Measurements from ENCODE around the gene HSP90AB1. TPM values are rescaled to one million over a fixed set of nuclear protein-coding genes. Genes with fewer than 3 reads are reported as not detected.
A peak's percentile ranks its signal among the peaks of the same experiment; 100 is the strongest.

The HSP90AB1 gene
- total RNA-seq, 1 donor, result 928 TPM

DNA sequence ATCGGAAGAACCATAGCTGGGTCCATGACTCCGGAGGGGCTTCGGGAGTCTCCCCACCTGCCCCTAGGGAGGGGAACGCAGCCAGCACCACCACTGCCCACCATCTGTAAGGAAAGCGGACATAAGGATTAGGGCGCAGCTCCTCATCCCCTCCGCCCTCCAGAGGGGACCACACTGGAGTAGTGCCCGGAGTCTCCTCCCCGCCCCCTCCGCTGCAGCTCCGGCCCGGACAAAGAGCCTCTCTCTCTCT lies 9.8 kb downstream of the HSP90AB1 start:
- peak overlapping the region; percentile 93 for H3K4me3 ChIP-seq (ENCODE audit: low read depth, low read length)
- no peak for DNase-seq (ENCODE audit: low read depth)
- TF ChIP-seq, protein P1, sequence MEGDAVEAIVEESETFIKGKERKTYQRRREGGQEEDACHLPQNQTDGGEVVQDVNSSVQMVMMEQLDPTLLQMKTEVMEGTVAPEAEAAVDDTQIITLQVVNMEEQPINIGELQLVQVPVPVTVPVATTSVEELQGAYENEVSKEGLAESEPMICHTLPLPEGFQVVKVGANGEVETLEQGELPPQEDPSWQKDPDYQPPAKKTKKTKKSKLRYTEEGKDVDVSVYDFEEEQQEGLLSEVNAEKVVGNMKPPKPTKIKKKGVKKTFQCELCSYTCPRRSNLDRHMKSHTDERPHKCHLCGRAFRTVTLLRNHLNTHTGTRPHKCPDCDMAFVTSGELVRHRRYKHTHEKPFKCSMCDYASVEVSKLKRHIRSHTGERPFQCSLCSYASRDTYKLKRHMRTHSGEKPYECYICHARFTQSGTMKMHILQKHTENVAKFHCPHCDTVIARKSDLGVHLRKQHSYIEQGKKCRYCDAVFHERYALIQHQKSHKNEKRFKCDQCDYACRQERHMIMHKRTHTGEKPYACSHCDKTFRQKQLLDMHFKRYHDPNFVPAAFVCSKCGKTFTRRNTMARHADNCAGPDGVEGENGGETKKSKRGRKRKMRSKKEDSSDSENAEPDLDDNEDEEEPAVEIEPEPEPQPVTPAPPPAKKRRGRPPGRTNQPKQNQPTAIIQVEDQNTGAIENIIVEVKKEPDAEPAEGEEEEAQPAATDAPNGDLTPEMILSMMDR (IDR thresholded peaks at IDR 0.05; ENCODE audit: insufficient read depth, low read depth, low read length), result no peak

- TF ChIP-seq, protein P1 (IDR thresholded peaks at IDR 0.05; ENCODE audit: insufficient read depth, low read depth, low read length), result peak; percentile 50
- DNase-seq (ENCODE audit: low read depth), result peak; percentile 66
- peak within 1 kb of the TSS; percentile 93 for H3K4me3 ChIP-seq (ENCODE audit: low read depth, low read length)
Measured at GRCh38 chr6:44257025-44257752, 10.3 kb downstream of the HSP90AB1 start, which contains the start of gene SLC35B2. SLC35B2 (minus strand) TSS chr6:44257528; CDS start chr6:44257410, 118 bp downstream.

GRCh38 chr6:44257753-44258324 lies 10.9 kb downstream of the HSP90AB1 start:
- no peak for DNase-seq (ENCODE audit: low read depth)
- peak overlapping the region; percentile 93 for H3K4me3 ChIP-seq (ENCODE audit: low read depth, low read length)
- TF ChIP-seq, protein P1 (IDR thresholded peaks at IDR 0.05; ENCODE audit: insufficient read depth, low read depth, low read length), result no peak

DNA sequence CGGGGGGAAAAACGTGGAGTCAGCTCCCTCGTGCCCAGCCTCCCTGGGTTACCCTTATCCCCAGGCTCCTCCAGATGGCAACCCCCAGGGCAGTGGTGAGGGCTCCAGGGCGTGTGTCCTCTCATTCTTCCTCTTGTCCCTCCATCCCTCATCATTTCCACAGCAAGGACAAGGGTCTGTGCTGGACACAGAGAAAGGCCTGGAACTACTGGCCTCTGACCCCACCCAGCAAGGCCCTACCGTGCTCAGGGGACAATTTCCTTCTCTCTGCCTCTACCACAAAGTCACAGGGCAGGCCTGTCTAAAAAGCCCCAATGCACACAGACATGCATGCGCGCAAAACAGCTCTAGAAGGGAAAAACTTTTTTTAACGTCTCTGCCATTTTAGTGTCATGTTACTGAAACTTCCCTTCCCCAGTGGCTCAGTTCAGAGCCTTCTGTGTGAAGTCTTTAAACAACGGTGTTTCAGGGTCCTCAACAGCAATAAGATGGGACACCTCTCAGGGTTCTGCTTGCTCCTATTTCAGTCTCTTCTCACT lies 11.5 kb downstream of the HSP90AB1 start:
- DNase-seq (ENCODE audit: low read depth), result no peak
- TF ChIP-seq, protein P1 (IDR thresholded peaks at IDR 0.05; ENCODE audit: insufficient read depth, low read depth, low read length), result no peak
- H3K4me3 ChIP-seq (ENCODE audit: low read depth, low read length), result no peak overlapping the region

GRCh38 chr6:44258921-44259320 lies 12.0 kb downstream of the HSP90AB1 start:
- TF ChIP-seq, protein P1 (IDR thresholded peaks at IDR 0.05; ENCODE audit: insufficient read depth, low read depth, low read length), result no peak
- DNase-seq (ENCODE audit: low read depth), result no peak
- H3K4me3 ChIP-seq (ENCODE audit: low read depth, low read length), result no peak overlapping the region

DNA sequence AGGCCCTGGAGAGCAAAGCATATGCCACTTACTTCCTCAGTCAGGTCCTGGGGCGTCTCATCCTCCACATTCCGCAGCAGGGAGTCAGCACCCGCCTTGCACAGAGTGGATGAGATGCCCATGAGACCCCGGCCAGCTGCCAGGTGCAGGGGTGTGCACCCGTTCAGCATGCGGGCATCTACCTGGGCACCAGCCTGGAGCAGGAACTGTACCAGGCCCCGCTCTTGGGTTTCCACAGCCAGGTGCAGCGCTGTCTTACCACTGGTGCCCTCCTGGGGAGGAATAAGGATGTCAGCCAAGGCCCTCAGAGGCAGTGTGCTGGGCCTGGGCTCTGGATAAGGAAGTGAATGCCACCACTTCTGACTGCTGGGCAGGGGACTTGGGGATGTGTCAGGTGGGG lies 13.1 kb downstream of the HSP90AB1 start:
- TF ChIP-seq, protein P1 (IDR thresholded peaks at IDR 0.05; ENCODE audit: insufficient read depth, low read depth, low read length), result no peak
- H3K4me3 ChIP-seq (ENCODE audit: low read depth, low read length), result no peak overlapping the region
- DNase-seq (ENCODE audit: low read depth), result no peak
